Liver (tissue), 9 donors: ENCODE results near the gene DMD. TPM values are rescaled to one million over a fixed set of nuclear protein-coding genes. Genes with fewer than 3 reads are reported as not detected.

Experiments used
- DNase-seq: peaks from one replicate; pipeline ENCODE4 v3.0.0-alpha.2; 2017; ENCODE audit warnings: low spot score
- H3K27ac ChIP-seq, 2 donors: one replicate each; pipeline ENCODE4 v1.7.0; 2013; ENCODE audit warnings: inconsistent platforms in 2 of 2, low read length in 2 of 2, control low read depth in 1 of 2, low read depth in 1 of 2, mild to moderate bottlenecking in 1 of 2
- H3K27me3 ChIP-seq, 4 donors: one replicate each; pipeline versions ENCODE4 v1.6.1 to v1.7.0; 2013; ENCODE audit warnings: low read length in 3 of 4, inconsistent platforms in 1 of 4, mild to moderate bottlenecking in 1 of 4, moderate library complexity in 1 of 4; ENCODE audit not compliant: control insufficient read depth in 4 of 4, insufficient read depth in 4 of 4
- H3K36me3 ChIP-seq, 4 donors: one replicate each; pipeline versions ENCODE4 v1.6.1 to v1.7.0; 2013; ENCODE audit warnings: low read length in 3 of 4, mild to moderate bottlenecking in 3 of 4, low read depth in 1 of 4, moderate library complexity in 1 of 4; ENCODE audit not compliant: control insufficient read depth in 4 of 4, insufficient read depth in 3 of 4
- H3K4me1 ChIP-seq, 4 donors: one replicate each; pipeline versions ENCODE4 v1.6.1 to v1.7.0; 2013; ENCODE audit warnings: low read length in 3 of 4, mild to moderate bottlenecking in 3 of 4, moderate library complexity in 1 of 4; ENCODE audit not compliant: control insufficient read depth in 4 of 4, insufficient read depth in 4 of 4
- H3K4me3 ChIP-seq, 3 donors: one replicate each; pipeline versions ENCODE4 v1.6.1 to v1.7.0; 2013; ENCODE audit warnings: low read length in 3 of 3, control low read depth in 1 of 3, low read depth in 1 of 3, mild to moderate bottlenecking in 1 of 3
- H3K9ac ChIP-seq, 2 donors: one replicate each; pipeline ENCODE4 v1.7.0; 2013; ENCODE audit warnings: low read length in 2 of 2, mild to moderate bottlenecking in 2 of 2, moderate library complexity in 2 of 2, control low read depth in 1 of 2, low read depth in 1 of 2
- H3K9me3 ChIP-seq, 4 donors: one replicate each; pipeline versions ENCODE4 v1.6.1 to v1.7.0; 2013; ENCODE audit warnings: low read length in 3 of 4; ENCODE audit not compliant: control insufficient read depth in 4 of 4
- ATF3 ChIP-seq: IDR thresholded peaks from 2 replicates; pipeline ENCODE4 v1.6.1; 2016; ENCODE audit warnings: antibody characterized with exemption
- CTCF ChIP-seq: fragments of 150-350 bp; IDR thresholded peaks from 2 replicates; pipeline ENCODE4 v1.5.1; 2017; ENCODE audit warnings: improper control_type of control experiment, low read depth, low read length; ENCODE audit not compliant: missing input control
- FOXA2 ChIP-seq: IDR thresholded peaks from 2 replicates; pipeline ENCODE4 v1.6.1; 2016; ENCODE audit warnings: antibody characterized with exemption
- HNF4G ChIP-seq: IDR thresholded peaks from 2 replicates; pipeline ENCODE4 v1.6.1; 2016; ENCODE audit warnings: antibody characterized with exemption
- MAX ChIP-seq: IDR thresholded peaks from 2 replicates; pipeline ENCODE4 v1.6.1; 2016; ENCODE audit warnings: antibody characterized with exemption
- NR2F2 ChIP-seq: IDR thresholded peaks from 2 replicates; pipeline ENCODE4 v1.6.1; 2016; ENCODE audit warnings: antibody characterized with exemption
- REST ChIP-seq: IDR thresholded peaks from 2 replicates; pipeline ENCODE4 v1.6.1; 2016; ENCODE audit warnings: antibody characterized with exemption, mild to moderate bottlenecking
- TAF1 ChIP-seq: conservative IDR thresholded peaks from 2 replicates; pipeline ENCODE4 v1.6.1; 2016; ENCODE audit warnings: antibody characterized with exemption, mild to moderate bottlenecking
- YY1 ChIP-seq: IDR thresholded peaks from 2 replicates; pipeline ENCODE4 v1.6.1; 2016; ENCODE audit warnings: antibody characterized with exemption, mild to moderate bottlenecking
- ZBTB33 ChIP-seq: IDR thresholded peaks from 2 replicates; pipeline ENCODE4 v1.6.1; 2016; ENCODE audit warnings: antibody characterized with exemption
- WGBS: extraction: QIAGEN DNeasy Blood & Tissue Kit; methylation state at CpG from one replicate; pipeline ENCODE4 v1.1.7; 2013; 5-methylcytosine and 5-hydroxymethylcytosine counted together
- polyA plus RNA-seq, 2 donors: library from polyadenylated mRNA; stranded (reverse) in 1 of 2; unstranded in 1 of 2; fragments of 200-250 nt in 1 of 2; fragments of >200 nt in 1 of 2; fragmentation: Nextera tagmentation in 1 of 2; extraction: Ambion mirVana in 1 of 2; gene quantifications; one replicate each; pipeline versions ENCODE4 v1.2.1 to v1.2.3, GENCODE V29; 2013 to 2015
- total RNA-seq, 2 donors: library from RNA; depleted of rRNA; stranded (reverse); fragments of >200 nt; gene quantifications; one replicate each; pipeline ENCODE4 v1.2.3, GENCODE V29; 2014
- donor health status: healthy.
- donor health status: healthy.
- donor health status: healthy.
- donor health status: healthy.
- donor health status: healthy.

DMD gene
- total and polyA plus RNA-seq, 4 donors, result 14.6 to 61.9 (median 23.9) TPM

GRCh38 chrX:32804034-32804433, 407.3 kb downstream of the DMD start:
- no peak overlapping the region for H3K27ac ChIP-seq

More at GRCh38 chrX:32804034-32804433, 407.3 kb downstream of the DMD start:
- WGBS, result 76% methylated on average over 10 of the region's 10 CpGs
- Histone ChIP-seq H3K9me3 (no peaks in the 10 kb centered on the region), H3K4me1 (no peaks in the 10 kb centered on the region), H3K36me3 (no peaks in the 10 kb centered on the region), H3K27me3 (no peaks in the 10 kb centered on the region), H3K9ac (no peak overlapping the region), H3K4me3 (no peak overlapping the region)
- TF ChIP-seq FOXA2, result no peak
- no peak for TF ChIP-seq TAF1
- TF ChIP-seq ZBTB33, result no peak
- TF ChIP-seq MAX, result no peak
- TF ChIP-seq ATF3, result no peak
- no peak for TF ChIP-seq NR2F2
- TF ChIP-seq REST, result no peak
- TF ChIP-seq YY1, result no peak
- TF ChIP-seq CTCF, result no peak
- TF ChIP-seq HNF4G, result no peak
- DNase-seq, result no peak
